ENCODE measurements around the gene SLC35B1.

Gene SLC35B1

GRCh38 chr17:49746791-49747490 lies 39.2 kb upstream of the SLC35B1 start:
- TF ChIP-seq FOXP2 (optimal IDR thresholded peaks at IDR 0.05; ENCODE audit: borderline replicate concordance, extremely low read depth, extremely low read length, insufficient read depth) (no peak), POLR2AphosphoS5 (IDR thresholded peaks at IDR 0.05; ENCODE audit: low read depth, low read length) (no peak), TAF1 (IDR thresholded peaks at IDR 0.05; ENCODE audit: borderline replicate concordance, insufficient read depth, low read length) (no peak), SIN3A (IDR thresholded peaks at IDR 0.05; ENCODE audit: borderline replicate concordance, insufficient read depth, low read length) (no peak), REST (IDR thresholded peaks at IDR 0.05; ENCODE audit: insufficient read depth in 1 of 2, low read depth in 2 of 2, low read length in 2 of 2) (no peak)

- TF ChIP-seq TAF1 (IDR thresholded peaks at IDR 0.05; ENCODE audit: borderline replicate concordance, insufficient read depth, low read length), result no peak
- no peak for TF ChIP-seq FOXP2 (optimal IDR thresholded peaks at IDR 0.05; ENCODE audit: borderline replicate concordance, extremely low read depth, extremely low read length, insufficient read depth)
- no peak for TF ChIP-seq POLR2AphosphoS5 (IDR thresholded peaks at IDR 0.05; ENCODE audit: low read depth, low read length)
- TF ChIP-seq SIN3A (IDR thresholded peaks at IDR 0.05; ENCODE audit: borderline replicate concordance, insufficient read depth, low read length), result no peak
- no peak for TF ChIP-seq REST (IDR thresholded peaks at IDR 0.05; ENCODE audit: insufficient read depth in 1 of 2, low read depth in 2 of 2, low read length in 2 of 2)
These were observed 37.7 kb upstream of the SLC35B1 start for GRCh38 chr17:49745175-49746139.

- TF ChIP-seq TAF1 (IDR thresholded peaks at IDR 0.05; ENCODE audit: borderline replicate concordance, insufficient read depth, low read length) (no peak), FOXP2 (optimal IDR thresholded peaks at IDR 0.05; ENCODE audit: borderline replicate concordance, extremely low read depth, extremely low read length, insufficient read depth) (no peak), REST (IDR thresholded peaks at IDR 0.05; ENCODE audit: insufficient read depth in 1 of 2, low read depth in 2 of 2, low read length in 2 of 2) (no peak), SIN3A (IDR thresholded peaks at IDR 0.05; ENCODE audit: borderline replicate concordance, insufficient read depth, low read length) (no peak), POLR2AphosphoS5 (IDR thresholded peaks at IDR 0.05; ENCODE audit: low read depth, low read length) (no peak)
These were observed 34.4 kb upstream of the SLC35B1 start for GRCh38 chr17:49742166-49742638.

- TF ChIP-seq REST (IDR thresholded peaks at IDR 0.05; ENCODE audit: insufficient read depth in 1 of 2, low read depth in 2 of 2, low read length in 2 of 2) (no peak), SIN3A (IDR thresholded peaks at IDR 0.05; ENCODE audit: borderline replicate concordance, insufficient read depth, low read length) (no peak), POLR2AphosphoS5 (IDR thresholded peaks at IDR 0.05; ENCODE audit: low read depth, low read length) (no peak), FOXP2 (optimal IDR thresholded peaks at IDR 0.05; ENCODE audit: borderline replicate concordance, extremely low read depth, extremely low read length, insufficient read depth) (no peak), TAF1 (IDR thresholded peaks at IDR 0.05; ENCODE audit: borderline replicate concordance, insufficient read depth, low read length) (no peak)
These were observed 33.9 kb upstream of the SLC35B1 start for GRCh38 chr17:49741692-49742076.
